WTC11 (cell line): ENCODE measurements around the gene CRYBB1.

Experiments
- CREM ChIP-seq: sonication (generic); formaldehyde crosslinking; IDR thresholded peaks from 2 replicates; pipeline ENCODE4 v1.8.1; 2022; ENCODE audit warnings: mild to moderate bottlenecking, missing genetic modification reagents, moderate library complexity
- ESRRA ChIP-seq: sonication (generic); formaldehyde crosslinking; IDR thresholded peaks from 2 replicates; pipeline ENCODE4 v1.8.1; 2022; ENCODE audit warnings: mild to moderate bottlenecking, missing genetic modification reagents, borderline replicate concordance
- MAX ChIP-seq: sonication (generic); formaldehyde crosslinking; IDR thresholded peaks from 2 replicates; pipeline ENCODE4 v1.8.0; 2022; ENCODE audit warnings: mild to moderate bottlenecking, missing genetic modification reagents
- PRRX2 ChIP-seq: fragments of 250-450 bp; sonication (Bioruptor Pico); IDR thresholded peaks from 2 replicates; pipeline ENCODE4 v1.8.0; 2021; ENCODE audit warnings: mild to moderate bottlenecking
- ZNF121 ChIP-seq: sonication (generic); formaldehyde crosslinking; IDR thresholded peaks from 2 replicates; pipeline ENCODE4 v1.8.0; 2023; ENCODE audit warnings: missing genetic modification reagents
- TF ChIP-seq, protein P1 (sequence below): sonication (generic); formaldehyde crosslinking; IDR thresholded peaks from 2 replicates; pipeline ENCODE4 v1.8.1; 2023; ENCODE audit warnings: mild to moderate bottlenecking, moderate library complexity, missing genetic modification reagents
- TF ChIP-seq, protein P2 (sequence below): fragments of 200-600 bp; IDR thresholded peaks from 2 replicates; pipeline ENCODE4 v1.8.0; 2022; ENCODE audit warnings: antibody characterized with exemption

DNA sequence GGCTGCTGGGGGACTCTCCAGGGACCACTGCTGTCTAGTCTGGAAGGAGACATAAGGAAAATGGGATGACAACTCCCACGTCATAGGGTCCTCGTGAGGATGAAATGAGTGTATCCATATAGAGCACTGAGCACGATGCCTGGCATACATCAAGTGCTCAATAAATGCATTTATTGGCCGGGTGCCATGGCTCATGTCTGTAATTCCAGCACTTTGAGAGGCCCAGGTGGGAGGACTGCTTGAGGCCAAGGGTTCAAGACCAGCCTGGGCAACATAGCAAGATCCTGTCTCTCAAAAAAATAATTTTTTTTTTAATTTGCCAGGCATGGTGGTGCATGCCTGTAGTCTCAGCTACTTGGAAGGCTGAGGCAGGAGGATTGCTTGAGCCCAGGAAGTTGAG lies 15.7 kb downstream of the CRYBB1 start:
- TF ChIP-seq, protein P1, sequence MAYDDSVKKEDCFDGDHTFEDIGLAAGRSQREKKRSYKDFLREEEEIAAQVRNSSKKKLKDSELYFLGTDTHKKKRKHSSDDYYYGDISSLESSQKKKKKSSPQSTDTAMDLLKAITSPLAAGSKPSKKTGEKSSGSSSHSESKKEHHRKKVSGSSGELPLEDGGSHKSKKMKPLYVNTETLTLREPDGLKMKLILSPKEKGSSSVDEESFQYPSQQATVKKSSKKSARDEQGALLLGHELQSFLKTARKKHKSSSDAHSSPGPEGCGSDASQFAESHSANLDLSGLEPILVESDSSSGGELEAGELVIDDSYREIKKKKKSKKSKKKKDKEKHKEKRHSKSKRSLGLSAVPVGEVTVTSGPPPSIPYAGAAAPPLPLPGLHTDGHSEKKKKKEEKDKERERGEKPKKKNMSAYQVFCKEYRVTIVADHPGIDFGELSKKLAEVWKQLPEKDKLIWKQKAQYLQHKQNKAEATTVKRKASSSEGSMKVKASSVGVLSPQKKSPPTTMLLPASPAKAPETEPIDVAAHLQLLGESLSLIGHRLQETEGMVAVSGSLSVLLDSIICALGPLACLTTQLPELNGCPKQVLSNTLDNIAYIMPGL (CRISPR knock-in tag), result no peak
- TF ChIP-seq MAX (CRISPR knock-in tag) (no peak), ESRRA (CRISPR knock-in tag) (no peak), CREM (CRISPR knock-in tag) (no peak), PRRX2 (CRISPR knock-in tag) (no peak), ZNF121 (CRISPR knock-in tag) (no peak; the same call in 1 of the 2 replicates)
- TF ChIP-seq, protein P2, sequence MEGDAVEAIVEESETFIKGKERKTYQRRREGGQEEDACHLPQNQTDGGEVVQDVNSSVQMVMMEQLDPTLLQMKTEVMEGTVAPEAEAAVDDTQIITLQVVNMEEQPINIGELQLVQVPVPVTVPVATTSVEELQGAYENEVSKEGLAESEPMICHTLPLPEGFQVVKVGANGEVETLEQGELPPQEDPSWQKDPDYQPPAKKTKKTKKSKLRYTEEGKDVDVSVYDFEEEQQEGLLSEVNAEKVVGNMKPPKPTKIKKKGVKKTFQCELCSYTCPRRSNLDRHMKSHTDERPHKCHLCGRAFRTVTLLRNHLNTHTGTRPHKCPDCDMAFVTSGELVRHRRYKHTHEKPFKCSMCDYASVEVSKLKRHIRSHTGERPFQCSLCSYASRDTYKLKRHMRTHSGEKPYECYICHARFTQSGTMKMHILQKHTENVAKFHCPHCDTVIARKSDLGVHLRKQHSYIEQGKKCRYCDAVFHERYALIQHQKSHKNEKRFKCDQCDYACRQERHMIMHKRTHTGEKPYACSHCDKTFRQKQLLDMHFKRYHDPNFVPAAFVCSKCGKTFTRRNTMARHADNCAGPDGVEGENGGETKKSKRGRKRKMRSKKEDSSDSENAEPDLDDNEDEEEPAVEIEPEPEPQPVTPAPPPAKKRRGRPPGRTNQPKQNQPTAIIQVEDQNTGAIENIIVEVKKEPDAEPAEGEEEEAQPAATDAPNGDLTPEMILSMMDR, result no peak
